ENCODE data around the gene ARHGAP28. TPM values are rescaled to one million over a fixed set of nuclear protein-coding genes. Genes with fewer than 3 reads are reported as not detected.

The ARHGAP28 gene
- total RNA-seq, 1 experiment from 2014 or later: 9.2 TPM

GRCh38 chr18:6708890-6709289, 20.6 kb upstream of the ARHGAP28 start:
- H3K23ac ChIP-seq (ENCODE audit: insufficient read length, low read depth, low read length): no peak overlapping the region
- H2BK20ac ChIP-seq (ENCODE audit: low read depth, low read length, poor library complexity, severe bottlenecking): no peak overlapping the region
- H3K9ac ChIP-seq (ENCODE audit: extremely low read depth, insufficient read length, low read length): no peak overlapping the region
- H4K20me1 ChIP-seq (ENCODE audit: control insufficient read depth, insufficient read depth, insufficient read length): no peaks in the 10 kb centered on the region
- no peak overlapping the region for H2BK5ac ChIP-seq (ENCODE audit: insufficient read length, low read length)
- H2AFZ ChIP-seq (ENCODE audit: low read length): no peak overlapping the region
- Mint-ChIP-seq H3K27me3 (ENCODE audit: low read depth) (no peaks in the 10 kb centered on the region), H3K27ac (no peak overlapping the region), H3K9me3 (peaks cover 6 to 8% of the 10 kb centered on the region in 2 experiments), H3K4me3 (no peak overlapping the region), H3K4me1 (peaks cover 6 to 12% of the 10 kb centered on the region in 2 experiments), H3K36me3 (ENCODE audit: insufficient read depth in 1 of 3, low read depth in 3 of 3) (peaks cover 1 to 8% (median 4%) of the 10 kb centered on the region in 3 experiments; a peak in 3 of 7 replicates)
- H3K4me1 ChIP-seq (ENCODE audit: insufficient read depth, low read length): peaks cover 4% of the 10 kb centered on the region; the same call in 1 of the 2 replicates
- H3T11ph ChIP-seq (ENCODE audit: low read length): no peak overlapping the region
- no peak for DNase-seq
- no peaks in the 10 kb centered on the region for H3K27me3 ChIP-seq (ENCODE audit: insufficient read depth, low read length)
- H2AK5ac ChIP-seq (ENCODE audit: insufficient read length, low read length): no peak overlapping the region
- no peaks in the 10 kb centered on the region for H3K79me1 ChIP-seq (ENCODE audit: insufficient read depth, low read depth, low read length, poor library complexity, severe bottlenecking)
- H3K27ac ChIP-seq (ENCODE audit: insufficient read length, low read depth, low read length): no peak overlapping the region
- H2BK12ac ChIP-seq (ENCODE audit: insufficient read length, low read depth, low read length): no peak overlapping the region
- no peaks in the 10 kb centered on the region for H3K79me2 ChIP-seq (ENCODE audit: insufficient read depth, low read length)
- whole genome bisulfite sequencing (ENCODE audit: extremely low coverage, insufficient read length, low lambda C conversion rate): no CpG with 5 or more reads among the region's 1 CpG
- H3K9me3 ChIP-seq (ENCODE audit: control insufficient read depth, low read depth, low read length): no peaks in the 10 kb centered on the region
- TF ChIP-seq, protein P1, sequence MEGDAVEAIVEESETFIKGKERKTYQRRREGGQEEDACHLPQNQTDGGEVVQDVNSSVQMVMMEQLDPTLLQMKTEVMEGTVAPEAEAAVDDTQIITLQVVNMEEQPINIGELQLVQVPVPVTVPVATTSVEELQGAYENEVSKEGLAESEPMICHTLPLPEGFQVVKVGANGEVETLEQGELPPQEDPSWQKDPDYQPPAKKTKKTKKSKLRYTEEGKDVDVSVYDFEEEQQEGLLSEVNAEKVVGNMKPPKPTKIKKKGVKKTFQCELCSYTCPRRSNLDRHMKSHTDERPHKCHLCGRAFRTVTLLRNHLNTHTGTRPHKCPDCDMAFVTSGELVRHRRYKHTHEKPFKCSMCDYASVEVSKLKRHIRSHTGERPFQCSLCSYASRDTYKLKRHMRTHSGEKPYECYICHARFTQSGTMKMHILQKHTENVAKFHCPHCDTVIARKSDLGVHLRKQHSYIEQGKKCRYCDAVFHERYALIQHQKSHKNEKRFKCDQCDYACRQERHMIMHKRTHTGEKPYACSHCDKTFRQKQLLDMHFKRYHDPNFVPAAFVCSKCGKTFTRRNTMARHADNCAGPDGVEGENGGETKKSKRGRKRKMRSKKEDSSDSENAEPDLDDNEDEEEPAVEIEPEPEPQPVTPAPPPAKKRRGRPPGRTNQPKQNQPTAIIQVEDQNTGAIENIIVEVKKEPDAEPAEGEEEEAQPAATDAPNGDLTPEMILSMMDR (conservative IDR thresholded peaks at IDR 0.05): no peak
- H2BK120ac ChIP-seq (ENCODE audit: low read depth, low read length, poor library complexity, severe bottlenecking): no peak overlapping the region
- no peak overlapping the region for H4K5ac ChIP-seq (ENCODE audit: insufficient read length, low read depth, low read length)
- H2BK15ac ChIP-seq (ENCODE audit: low read depth, low read length): no peak overlapping the region
- H4K91ac ChIP-seq (ENCODE audit: insufficient read length, low read depth, low read length): no peak overlapping the region
- no peaks in the 10 kb centered on the region for H3K23me2 ChIP-seq (ENCODE audit: insufficient read length, low read depth, low read length, poor library complexity, severe bottlenecking)
- H3K4me2 ChIP-seq (ENCODE audit: insufficient read depth, insufficient read length, low read length): no peak overlapping the region
- H4K8ac ChIP-seq (replicated peaks; ENCODE audit: insufficient read length, low read depth, low read length): no peak overlapping the region
- H3K56ac ChIP-seq (ENCODE audit: insufficient read length, low read depth, low read length): no peak overlapping the region
- no peak overlapping the region for H3K4ac ChIP-seq (ENCODE audit: low read depth, low read length)
- no peak overlapping the region for H3K14ac ChIP-seq (ENCODE audit: insufficient read depth, low read length)
- H3K18ac ChIP-seq (ENCODE audit: insufficient read length, low read depth, low read length): no peak overlapping the region
